H1 (cell line): Measurements from ENCODE around the gene RNF130. TPM values are rescaled to one million over a fixed set of nuclear protein-coding genes. Genes with fewer than 3 reads are reported as not detected.

ENCODE experiments used
- ASH2L ChIP-seq: fragments of 200-600, 300-600 bp; sonication (generic); IDR thresholded peaks from one replicate; pipeline ENCODE4 v1.7.1; 2017; ENCODE audit warnings: low read length
- ATF2 ChIP-seq: IDR thresholded peaks from 2 replicates; pipeline ENCODE4 v1.6.1; 2012; ENCODE audit warnings: low read length, inconsistent platforms
- JUN ChIP-seq: IDR thresholded peaks from 2 replicates; pipeline ENCODE4 v1.6.1; 2011; ENCODE audit warnings: low read depth, mild to moderate bottlenecking, improper control_type of control experiment, low read length
- polyA plus RNA-seq, 7 experiments: library from polyadenylated mRNA; depleted of rRNA in 3 of 7; stranded (reverse) in 5 of 7; unstranded in 2 of 7; fragments of >200 nt in 5 of 7; fragments of 200-250 nt in 2 of 7; gene quantifications; 1 replicate in 5 of 7; 2 replicates in 1 of 7; 4 replicates in 1 of 7; pipeline versions ENCODE4 v1.2.1 to v1.2.3, GENCODE V29; 2011 to 2013; ENCODE audit warnings: missing spikeins in 2 of 7, mixed read lengths in 2 of 7
- total RNA-seq: library from RNA; stranded (reverse); fragmentation: NEBNext Ultra II Directional; extraction: Animal tissue kit (Norgen Biotek cat#: 25700); gene quantifications from 2 replicates; pipeline ENCODE4 v1.2.1, GENCODE V29; 2021

The RNF130 gene
- total and polyA plus RNA-seq, 2 of the 8 experiments (the other 6 are each of a cell fraction or from before 2014, with no cell fraction given) = 65.1 to 70.0 TPM

- TF ChIP-seq ATF2 (no peak), JUN (no peak), ASH2L (no peak)
Observed at GRCh38 chr5:180098526-180098925, 27.0 kb upstream of the RNF130 start (continued).
